GM18502 (cell line): ENCODE data around the gene LRRC38.
"Not testable (repeated sequence)": the region's sequence is repeated elsewhere in the genome, so short reads cannot be mapped to it uniquely, and the experiment has no call there.

Source experiments
- ATAC-seq: cut with Tn5 transposase; IDR thresholded peaks from one replicate; pipeline ENCODE4 v1.9.1; 2021; ENCODE audit warnings: mild to moderate bottlenecking; ENCODE audit not compliant: unreplicated experiment, poor library complexity

LRRC38 gene

GRCh38 chr1:13478692-13479091 lies 35.1 kb downstream of the LRRC38 start:
- ATAC-seq, result no peak

DNA sequence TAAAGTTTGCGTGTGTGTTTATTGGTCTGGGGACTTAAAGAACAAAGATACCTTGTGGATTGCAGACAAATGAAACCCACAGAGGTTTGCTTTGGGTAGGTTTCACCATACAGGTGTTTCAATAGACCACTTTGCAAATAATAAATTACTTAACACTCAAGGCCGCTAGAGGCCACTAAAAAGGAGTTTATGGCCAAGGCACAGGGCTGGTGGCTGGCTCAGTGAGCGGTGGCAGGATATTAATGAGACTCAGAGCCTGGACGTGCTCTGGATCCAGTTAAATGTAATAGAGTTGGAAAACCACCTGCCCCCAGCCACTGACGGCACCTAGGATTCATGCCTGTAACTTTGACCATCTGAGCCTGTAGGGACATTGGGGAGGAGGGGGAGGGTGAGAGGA lies 44.5 kb downstream of the LRRC38 start:
- no peak for ATAC-seq

DNA sequence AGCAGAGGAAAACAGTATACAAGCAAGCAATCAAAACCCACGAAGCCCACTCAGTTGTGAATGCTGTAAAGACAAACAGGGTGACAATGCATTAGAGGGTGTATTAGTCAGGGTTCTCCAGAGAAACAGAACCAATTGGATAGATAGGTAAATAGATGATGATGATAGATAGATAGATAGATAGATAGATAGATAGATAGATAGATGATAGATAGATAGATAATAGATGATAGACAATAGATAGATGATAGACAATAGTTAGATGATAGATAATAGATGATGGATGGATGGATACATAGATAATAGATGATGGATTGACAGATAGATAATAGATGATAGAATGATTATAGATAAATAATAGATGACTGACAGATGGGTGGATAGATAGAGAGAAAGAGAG lies 48.3 kb downstream of the LRRC38 start:
- ATAC-seq, result no peak

DNA sequence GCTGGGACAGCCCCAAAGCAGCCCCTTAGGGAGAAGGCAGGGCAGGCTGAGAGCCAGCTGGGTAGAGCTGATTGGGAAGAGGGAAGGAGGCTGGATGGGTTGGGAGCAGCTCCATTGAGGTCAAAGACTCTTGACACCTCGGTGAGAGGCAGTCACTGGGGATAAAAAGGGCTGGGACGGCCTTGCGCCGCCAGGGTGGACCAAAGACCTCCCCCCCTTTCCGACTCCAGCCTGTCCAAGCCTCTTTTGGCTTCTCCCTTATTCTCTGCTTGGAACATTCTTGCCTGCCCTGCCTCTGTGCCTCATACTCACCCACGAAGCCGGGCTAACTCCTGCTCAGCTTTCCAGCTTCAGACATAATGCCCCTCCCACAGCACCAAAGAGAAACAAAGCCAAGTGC lies 51.1 kb downstream of the LRRC38 start:
- no peak for ATAC-seq

DNA sequence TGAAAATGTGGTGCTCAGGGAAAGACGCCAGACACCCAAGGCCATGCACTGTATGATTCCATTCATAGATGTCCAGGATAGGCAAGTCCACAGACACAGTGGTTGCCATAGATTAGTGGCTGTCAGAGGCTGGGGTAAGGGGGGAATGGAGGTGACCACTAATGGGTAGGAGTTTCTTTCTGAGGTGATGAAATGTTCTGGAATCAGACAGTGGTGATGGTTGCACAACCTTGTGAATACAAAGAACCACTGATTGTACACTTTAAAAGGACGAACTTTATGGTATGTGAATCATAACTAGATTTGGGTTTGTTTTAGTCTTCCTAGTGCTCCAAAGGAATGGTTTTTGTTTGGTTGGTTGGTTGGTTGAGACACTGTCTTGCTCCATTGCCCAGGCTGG lies 51.8 kb downstream of the LRRC38 start:
- ATAC-seq, result no peak

- ATAC-seq, result no peak
These were observed 56.8 kb downstream of the LRRC38 start for GRCh38 chr1:13456904-13457532.

GRCh38 chr1:13451399-13451965 lies 62.3 kb downstream of the LRRC38 start:
- no peak for ATAC-seq

- no peak for ATAC-seq
These were observed 63.6 kb downstream of the LRRC38 start for GRCh38 chr1:13450204-13450603.

DNA sequence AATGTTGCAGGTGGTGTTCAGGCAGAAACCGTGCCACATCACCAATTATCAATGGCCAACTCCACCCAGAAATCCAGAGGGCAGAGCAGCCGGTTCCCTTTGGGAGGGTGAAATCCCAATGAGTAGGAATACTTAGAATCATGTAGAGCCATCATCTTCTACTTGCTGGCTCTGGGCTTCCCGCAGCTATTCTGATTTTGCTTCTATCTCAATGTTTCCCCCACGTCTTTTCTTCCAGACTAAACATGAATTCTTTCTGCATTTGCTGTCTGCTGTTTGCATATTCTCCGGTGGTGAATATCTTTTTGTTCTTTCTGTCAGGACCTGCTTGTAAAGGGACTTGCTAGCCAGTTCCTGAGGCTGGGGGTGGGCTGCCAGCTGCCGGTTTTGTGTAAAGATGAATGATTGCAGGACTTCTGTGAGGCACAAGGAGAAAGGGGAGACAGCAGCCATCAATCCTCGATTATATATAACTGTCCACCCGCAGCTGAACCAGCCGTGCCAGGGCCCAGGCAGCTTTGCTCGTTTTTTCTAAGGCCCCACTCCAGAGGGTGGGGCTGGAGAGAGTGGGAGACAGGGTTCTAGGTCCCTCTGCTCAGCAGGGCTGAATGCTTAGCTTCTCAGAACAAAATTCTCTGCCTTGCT lies 70.3 kb downstream of the LRRC38 start:
- ATAC-seq, result no peak

DNA sequence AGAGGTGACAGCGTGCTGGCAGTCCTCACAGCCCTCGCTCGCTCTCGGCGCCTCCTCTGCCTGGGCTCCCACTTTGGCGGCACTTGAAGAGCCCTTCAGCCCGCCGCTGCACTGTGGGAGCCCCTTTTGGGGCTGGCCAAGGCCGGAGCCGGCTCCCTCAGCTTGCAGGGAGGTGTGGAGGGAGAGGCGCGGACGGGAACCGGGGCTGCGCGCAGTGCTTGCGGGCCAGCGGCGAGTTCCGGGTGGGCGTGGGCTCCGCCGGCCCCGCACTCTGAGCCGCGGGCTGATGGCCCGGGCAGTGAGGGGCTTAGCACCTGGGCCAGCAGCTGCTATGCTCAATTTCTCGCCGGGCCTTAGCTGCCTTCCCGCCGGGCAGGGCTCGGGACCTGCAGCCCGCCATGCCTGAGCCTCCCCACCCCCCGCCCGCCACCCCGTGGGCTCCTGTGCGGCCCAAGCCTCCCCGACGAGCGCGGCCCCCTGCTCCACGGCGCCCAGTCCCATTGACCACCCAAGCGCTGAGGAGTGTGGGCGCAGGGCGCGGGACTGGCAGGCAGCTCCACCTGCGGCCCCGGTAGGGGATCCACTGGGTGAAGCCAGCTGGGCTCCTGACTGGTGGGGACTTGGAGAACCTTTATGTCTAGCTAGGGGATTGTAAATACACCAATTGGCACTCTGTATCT lies 74.6 kb downstream of the LRRC38 start:
- ATAC-seq, result not testable (repeated sequence)

DNA sequence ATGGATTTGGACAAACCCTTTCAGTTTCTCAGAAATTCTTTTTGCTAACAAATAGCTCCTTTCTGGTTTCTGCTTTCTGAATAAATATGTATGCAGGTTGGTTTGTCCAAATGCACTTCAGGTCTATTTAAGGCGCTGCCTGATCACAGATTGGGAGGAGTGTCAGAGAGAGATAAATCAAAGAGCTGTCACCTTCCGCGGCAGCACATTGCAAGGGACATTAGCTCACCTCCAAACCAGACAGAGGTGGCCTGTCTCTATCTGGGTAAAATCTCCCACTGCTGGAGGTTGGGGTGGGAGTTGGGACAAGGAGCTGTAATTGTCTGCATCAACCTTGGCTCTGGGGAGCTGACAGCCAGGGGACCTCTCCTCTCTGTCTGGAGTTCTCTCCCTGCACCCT lies 78.3 kb downstream of the LRRC38 start:
- ATAC-seq, result no peak

GRCh38 chr1:13433694-13434358 lies 80.0 kb downstream of the LRRC38 start:
- ATAC-seq, result not testable (repeated sequence)

GRCh38 chr1:13432251-13432650 lies 81.6 kb downstream of the LRRC38 start:
- no peak for ATAC-seq

DNA sequence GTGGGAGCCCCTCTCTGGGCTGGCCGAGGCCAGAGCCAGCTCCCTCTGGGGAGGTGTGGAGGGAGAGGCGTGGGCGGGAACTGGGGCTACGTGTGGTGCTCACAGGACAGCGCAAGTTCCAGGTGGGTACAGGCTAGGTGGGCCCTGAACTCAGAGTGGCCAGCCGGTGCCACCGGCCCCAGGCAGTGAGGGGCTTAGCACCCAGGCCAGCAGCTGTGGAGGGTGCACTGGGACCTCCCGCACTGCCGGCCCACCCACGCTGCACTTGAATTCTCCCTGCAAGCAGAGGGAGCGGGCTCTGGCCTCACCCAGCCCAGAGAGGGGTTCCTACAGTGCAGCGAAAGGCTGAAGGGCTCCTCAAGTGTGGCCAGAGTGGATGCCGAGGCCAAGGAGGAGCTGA lies 83.3 kb downstream of the LRRC38 start:
- ATAC-seq, result no peak
